AG09319 (cell line): ENCODE measurements around the gene OR12D1.
"Not testable (repeated sequence)": the region's sequence is repeated elsewhere in the genome, so short reads cannot be mapped to it uniquely, and the experiment has no call there.

Source experiments
- DNase-seq: peaks from one replicate; pipeline ENCODE4 v3.0.0-alpha.2; 2010; ENCODE audit warnings: low read depth; ENCODE audit errors: extremely low read depth
- TF ChIP-seq, protein P1 (sequence below): IDR thresholded peaks from 2 replicates; pipeline ENCODE4 v1.5.1; 2011; ENCODE audit warnings: low read depth, mild to moderate bottlenecking, inconsistent platforms, low read length, moderate library complexity

Gene OR12D1

DNA sequence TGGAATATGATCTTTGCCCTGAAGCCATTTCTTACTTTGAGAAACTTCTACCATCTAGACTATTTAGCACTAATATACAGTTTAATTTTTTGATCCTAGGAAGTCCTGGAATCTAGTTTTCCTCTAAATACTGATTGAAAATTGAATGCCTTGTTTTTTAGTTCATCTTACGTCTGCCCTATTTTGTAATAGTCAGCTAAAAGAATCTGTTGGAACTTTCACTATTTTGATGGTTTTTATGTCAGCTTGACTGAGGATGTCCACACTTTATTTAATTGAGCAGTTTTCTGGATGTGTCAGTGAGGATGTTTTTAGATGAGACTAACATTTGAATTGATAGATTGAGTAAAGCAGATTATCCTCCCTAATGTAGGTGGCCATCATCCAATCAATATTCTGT, 10.9 kb upstream of the OR12D1 start:
- TF ChIP-seq, protein P1, sequence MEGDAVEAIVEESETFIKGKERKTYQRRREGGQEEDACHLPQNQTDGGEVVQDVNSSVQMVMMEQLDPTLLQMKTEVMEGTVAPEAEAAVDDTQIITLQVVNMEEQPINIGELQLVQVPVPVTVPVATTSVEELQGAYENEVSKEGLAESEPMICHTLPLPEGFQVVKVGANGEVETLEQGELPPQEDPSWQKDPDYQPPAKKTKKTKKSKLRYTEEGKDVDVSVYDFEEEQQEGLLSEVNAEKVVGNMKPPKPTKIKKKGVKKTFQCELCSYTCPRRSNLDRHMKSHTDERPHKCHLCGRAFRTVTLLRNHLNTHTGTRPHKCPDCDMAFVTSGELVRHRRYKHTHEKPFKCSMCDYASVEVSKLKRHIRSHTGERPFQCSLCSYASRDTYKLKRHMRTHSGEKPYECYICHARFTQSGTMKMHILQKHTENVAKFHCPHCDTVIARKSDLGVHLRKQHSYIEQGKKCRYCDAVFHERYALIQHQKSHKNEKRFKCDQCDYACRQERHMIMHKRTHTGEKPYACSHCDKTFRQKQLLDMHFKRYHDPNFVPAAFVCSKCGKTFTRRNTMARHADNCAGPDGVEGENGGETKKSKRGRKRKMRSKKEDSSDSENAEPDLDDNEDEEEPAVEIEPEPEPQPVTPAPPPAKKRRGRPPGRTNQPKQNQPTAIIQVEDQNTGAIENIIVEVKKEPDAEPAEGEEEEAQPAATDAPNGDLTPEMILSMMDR: no peak

GRCh38 chr6:29419516-29419915, 4.8 kb downstream of the OR12D1 start:
- TF ChIP-seq, protein P1: no peak
- DNase-seq: no peak

More for the DNA sequence above, 10.9 kb upstream of the OR12D1 start:
- DNase-seq: no peak

GRCh38 chr6:29424168-29424567, 9.4 kb downstream of the OR12D1 start:
- DNase-seq: no peak
- TF ChIP-seq, protein P1: no peak

DNA sequence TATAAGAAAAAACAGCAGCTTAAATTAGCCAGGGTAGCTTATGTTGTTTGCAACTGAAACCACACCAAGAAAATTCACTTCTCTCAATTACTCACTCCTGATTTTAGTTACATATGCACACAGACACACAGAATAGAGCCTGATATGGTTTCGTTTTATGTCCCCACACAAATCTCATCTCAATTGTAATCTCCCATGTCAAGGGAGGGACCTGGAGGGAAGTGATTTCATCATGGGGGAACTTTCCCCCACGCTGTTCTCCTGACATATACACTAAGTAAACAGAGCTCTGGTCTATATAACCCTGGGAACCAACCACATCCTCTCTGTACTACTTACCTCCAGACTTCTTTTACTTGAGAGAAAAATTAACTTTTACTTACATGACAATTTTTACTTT, 9.8 kb downstream of the OR12D1 start:
- TF ChIP-seq, protein P1: no peak

DNA sequence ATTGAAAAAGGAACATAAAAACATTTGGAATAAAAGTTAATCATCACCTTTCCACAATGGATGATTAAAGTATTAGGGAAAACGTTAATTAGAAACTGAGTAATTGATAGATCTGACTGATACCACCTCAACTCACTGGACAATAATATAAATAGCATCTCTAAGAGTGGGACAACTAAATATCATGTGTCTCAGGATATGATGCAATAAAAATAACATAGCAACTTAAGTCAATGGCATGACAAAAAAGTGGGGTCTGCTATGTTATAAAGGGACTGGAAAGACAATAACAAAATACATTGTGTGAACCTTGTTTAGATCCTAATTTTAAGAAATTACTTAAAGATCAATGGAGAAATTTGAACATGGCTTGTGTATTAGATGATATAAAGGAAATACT, 10.3 kb downstream of the OR12D1 start:
- DNase-seq: no peak
- TF ChIP-seq, protein P1: no peak

More for the DNA sequence above, 9.8 kb downstream of the OR12D1 start:
- DNase-seq: no peak

- TF ChIP-seq, protein P1: no peak
- DNase-seq: no peak
These were observed 11.9 kb downstream of the OR12D1 start for GRCh38 chr6:29426654-29427053.

DNA sequence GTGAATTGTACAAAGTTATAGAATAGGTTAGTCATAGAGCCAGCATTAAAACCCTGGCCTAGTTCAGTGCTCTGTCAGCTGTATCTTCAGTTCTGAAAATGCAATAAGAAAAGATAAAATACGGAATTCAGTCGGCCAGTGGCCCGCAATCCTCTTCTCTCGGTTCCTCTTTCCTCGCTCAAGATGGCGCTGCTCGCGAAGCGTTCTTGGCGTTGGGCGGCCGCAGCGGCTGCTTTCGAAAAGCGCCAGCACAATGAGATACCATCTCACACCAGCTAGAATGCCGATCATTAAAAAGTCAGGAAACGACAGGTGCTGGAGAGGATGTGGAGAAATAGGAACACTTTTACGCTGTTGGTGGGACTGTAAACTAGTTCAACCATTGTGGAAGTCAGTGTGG, 22.0 kb downstream of the OR12D1 start:
- DNase-seq: not testable (repeated sequence)

GRCh38 chr6:29439006-29439405, 24.3 kb downstream of the OR12D1 start, which contains the start of gene OR10C1:
OR10C1 (plus strand) TSS chr6:29439306; CDS start chr6:29440016, 710 bp downstream.
- DNase-seq: no peak
- TF ChIP-seq, protein P1: no peak
